ENCODE measurements around the gene KSR2. TPM values are rescaled to one million over a fixed set of nuclear protein-coding genes. Genes with fewer than 3 reads are reported as not detected.

Gene KSR2
- total and polyA plus RNA-seq, 10 of the 15 experiments (the other 5 are each of a cell fraction or from before 2014, with no cell fraction given): under 0.01 to 1.5 (median 0.01) TPM; not detected in 3

GRCh38 chr12:117540011-117540410, 428.8 kb downstream of the KSR2 start (continued):
- TF ChIP-seq LARP7 (IDR thresholded peaks at IDR 0.05) (no peak), MLLT1 (IDR thresholded peaks at IDR 0.05) (no peak), IKZF2 (IDR thresholded peaks at IDR 0.05) (no peak)

- intact Hi-C loops (cut with micrococcal nuclease; ENCODE audit: unreplicated experiment) (no loop called here), in situ Hi-C loops (cut with MboI) (no loop called here)
- Histone ChIP-seq H3K27ac (ENCODE audit: control insufficient read depth, insufficient read depth) (no peak overlapping the region), H3K9me3 (replicated peaks; ENCODE audit: control insufficient read depth, insufficient read depth, low read length) (no peaks in the 10 kb centered on the region), H2AFZ (ENCODE audit: control insufficient read depth, low read depth, low read length) (no peak overlapping the region), H3K9ac (ENCODE audit: control insufficient read depth, insufficient read depth, low read length) (no peak overlapping the region), H3K79me2 (ENCODE audit: control insufficient read depth, insufficient read depth, low read length) (no peaks in the 10 kb centered on the region), H3K4me1 (ENCODE audit: control insufficient read depth, insufficient read depth, low read length) (no peaks in the 10 kb centered on the region), H3K27me3 (replicated peaks in 1 of 2; ENCODE audit: control insufficient read depth in 2 of 2, insufficient read depth in 2 of 2, low read length in 1 of 2) (no peaks in the 10 kb centered on the region), H3K4me3 (no peak overlapping the region), H3K4me2 (ENCODE audit: control insufficient read depth, insufficient read depth) (no peak overlapping the region), H4K20me1 (ENCODE audit: control insufficient read depth, insufficient read depth) (no peaks in the 10 kb centered on the region), H3K36me3 (ENCODE audit: control insufficient read depth in 2 of 2, insufficient read depth in 2 of 2, low read length in 1 of 2) (no peaks in the 10 kb centered on the region)
- CTCF ChIA-PET: no interaction called here
- no TSS peak for BruUV-seq (replicated peaks)
- WGBS (ENCODE audit: insufficient coverage, insufficient replicate concordance, low lambda C conversion rate, missing lambda C conversion rate): 0% methylated on average over 1 of the region's 1 CpG
- SMC1A ChIA-PET (ENCODE audit: uncharacterized antibody, unreplicated experiment): no interaction called here
- ATAC-seq (no peak), FAIRE-seq (no peak), DNase-seq (ENCODE audit: low read depth, low spot score) (no peak)
- POLR2A ChIA-PET: no interaction called here
- RAD21 ChIA-PET (ENCODE audit: unreplicated experiment): no interaction called here
- TF ChIP-seq BRCA1 (IDR thresholded peaks at IDR 0.05; ENCODE audit: low read depth, low read length) (no peak), ZSCAN29 (IDR thresholded peaks at IDR 0.05) (no peak), HDAC2 (IDR thresholded peaks at IDR 0.05) (no peak), IRF4 (IDR thresholded peaks at IDR 0.05; ENCODE audit: low read depth, low read length) (no peak), BHLHE40 (IDR thresholded peaks at IDR 0.05; ENCODE audit: borderline replicate concordance in 1 of 2, low read depth in 2 of 2, low read length in 1 of 2) (no peak), MYC (IDR thresholded peaks at IDR 0.05; ENCODE audit: insufficient read depth, insufficient read length, insufficient replicate concordance, low read length, severe bottlenecking) (no peak), EED (IDR thresholded peaks at IDR 0.05; ENCODE audit: low read depth) (no peak), MXI1 (IDR thresholded peaks at IDR 0.05; ENCODE audit: low read depth, low read length) (no peak), SREBF1 (IDR thresholded peaks at IDR 0.05; ENCODE audit: low read length) (no peak), PKNOX1 (IDR thresholded peaks at IDR 0.05) (no peak), STAT3 (IDR thresholded peaks at IDR 0.05; ENCODE audit: low read depth, low read length) (no peak), CUX1 (IDR thresholded peaks at IDR 0.05; ENCODE audit: insufficient replicate concordance, low read depth, low read length) (no peak), ATF3 (IDR thresholded peaks at IDR 0.05; ENCODE audit: borderline replicate concordance, extremely low read depth, low read depth, low read length) (no peak), ZNF24 (IDR thresholded peaks at IDR 0.05) (no peak)
Observed at GRCh38 chr12:117538926-117539325, 429.9 kb downstream of the KSR2 start.

Data from GM12878 (cell line).